ENCODE results near the gene CILP. TPM values are rescaled to one million over a fixed set of nuclear protein-coding genes. Genes with fewer than 3 reads are reported as not detected.

The CILP gene
- total and polyA plus RNA-seq, 2 donors from 2014 or later = 0.37 to 1.5 TPM

DNA sequence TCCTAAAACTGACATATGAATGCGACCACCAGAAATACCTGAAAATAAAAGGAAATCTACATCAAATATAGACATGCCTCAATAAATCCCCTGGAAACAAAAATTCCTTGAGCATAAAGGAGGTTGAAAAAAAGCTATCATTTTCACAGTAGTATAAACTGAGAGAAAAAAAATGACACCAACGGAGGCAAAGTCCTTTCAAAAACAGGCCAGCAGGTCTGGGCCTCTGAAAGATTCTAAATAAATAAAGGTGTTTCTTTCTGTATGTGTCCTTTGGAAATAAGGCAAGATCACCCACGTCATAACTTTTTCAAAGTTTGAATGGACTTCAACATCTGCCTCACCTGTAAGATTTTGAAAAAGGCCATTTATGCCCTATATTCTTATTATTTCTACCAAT lies 31.1 kb downstream of the CILP start:
- Histone ChIP-seq H3K9ac (ENCODE audit: low read length in 3 of 3) (no peak overlapping the region), H3K36me3 (ENCODE audit: control insufficient read depth in 2 of 3, insufficient read depth in 3 of 3, low read length in 3 of 3) (peaks cover 7 to 35% (median 9%) of the 10 kb centered on the region in 3 donors), H3K4me1 (ENCODE audit: control insufficient read depth in 2 of 3, insufficient read depth in 2 of 3, low read depth in 1 of 3, low read length in 3 of 3) (peaks cover 0 to 6% (median 2%) of the 10 kb centered on the region in 3 donors), H3K9me3 (ENCODE audit: control insufficient read depth in 2 of 3, insufficient read depth in 1 of 3, low read length in 3 of 3) (no peaks in the 10 kb centered on the region), H3K4me3 (ENCODE audit: low read length in 3 of 3) (no peak overlapping the region), H3K27ac (ENCODE audit: low read depth in 2 of 2, low read length in 2 of 2) (no peak overlapping the region), H3K27me3 (ENCODE audit: control insufficient read depth, insufficient read depth, low read length) (no peaks in the 10 kb centered on the region)
- DNase-seq = no peak
- TF ChIP-seq, protein P1, sequence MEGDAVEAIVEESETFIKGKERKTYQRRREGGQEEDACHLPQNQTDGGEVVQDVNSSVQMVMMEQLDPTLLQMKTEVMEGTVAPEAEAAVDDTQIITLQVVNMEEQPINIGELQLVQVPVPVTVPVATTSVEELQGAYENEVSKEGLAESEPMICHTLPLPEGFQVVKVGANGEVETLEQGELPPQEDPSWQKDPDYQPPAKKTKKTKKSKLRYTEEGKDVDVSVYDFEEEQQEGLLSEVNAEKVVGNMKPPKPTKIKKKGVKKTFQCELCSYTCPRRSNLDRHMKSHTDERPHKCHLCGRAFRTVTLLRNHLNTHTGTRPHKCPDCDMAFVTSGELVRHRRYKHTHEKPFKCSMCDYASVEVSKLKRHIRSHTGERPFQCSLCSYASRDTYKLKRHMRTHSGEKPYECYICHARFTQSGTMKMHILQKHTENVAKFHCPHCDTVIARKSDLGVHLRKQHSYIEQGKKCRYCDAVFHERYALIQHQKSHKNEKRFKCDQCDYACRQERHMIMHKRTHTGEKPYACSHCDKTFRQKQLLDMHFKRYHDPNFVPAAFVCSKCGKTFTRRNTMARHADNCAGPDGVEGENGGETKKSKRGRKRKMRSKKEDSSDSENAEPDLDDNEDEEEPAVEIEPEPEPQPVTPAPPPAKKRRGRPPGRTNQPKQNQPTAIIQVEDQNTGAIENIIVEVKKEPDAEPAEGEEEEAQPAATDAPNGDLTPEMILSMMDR (IDR thresholded peaks at IDR 0.05; ENCODE audit: borderline replicate concordance, extremely low read depth, insufficient read depth) = no peak
- FAIRE-seq = no peak
- intact Hi-C loops (cut with DNase I) = no loop called here

DNA sequence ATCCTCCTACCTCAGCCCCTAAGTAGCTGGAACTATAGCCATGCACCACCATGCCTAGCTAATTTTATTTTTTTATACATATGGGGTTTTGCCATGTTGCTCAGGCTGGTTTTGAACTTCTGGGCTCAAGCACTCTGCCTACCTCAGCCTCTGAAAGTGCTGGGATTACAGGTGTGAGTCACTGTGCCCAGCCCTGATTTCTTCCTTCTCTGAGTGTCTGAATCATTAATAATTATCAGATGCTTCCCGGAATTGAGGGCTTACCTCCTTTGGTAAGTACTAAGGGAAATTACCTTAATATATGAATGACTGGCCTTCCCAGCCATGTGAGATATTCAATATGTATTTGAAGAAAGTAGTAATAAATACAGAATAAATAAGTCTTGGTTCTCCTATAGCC lies 33.4 kb downstream of the CILP start:
- intact Hi-C loops (cut with DNase I) = no loop called here
- H3K27me3 ChIP-seq (ENCODE audit: control insufficient read depth, insufficient read depth, low read length) = no peaks in the 10 kb centered on the region

DNA sequence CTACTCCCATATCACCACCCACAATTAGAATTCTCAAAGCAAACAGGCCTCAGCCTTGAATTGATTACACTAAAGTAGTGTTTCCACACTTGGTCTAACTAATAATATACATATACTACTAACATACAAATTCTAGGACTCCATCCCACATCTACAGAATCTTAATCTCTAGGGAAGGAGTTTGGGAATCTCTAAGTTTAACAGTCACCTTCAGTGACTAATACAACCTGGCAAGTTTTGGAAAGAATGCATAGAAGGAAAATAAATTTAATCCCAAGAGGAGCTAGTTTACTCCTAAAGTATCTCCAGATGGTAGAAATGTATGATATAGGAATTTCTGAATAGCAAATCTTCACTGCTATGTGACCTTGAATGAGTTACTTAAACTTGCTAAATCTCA lies 35.2 kb downstream of the CILP start:
- DNase-seq (no peak), FAIRE-seq (no peak)
- peaks cover 9 to 41% (median 9%) of the 10 kb centered on the region in 3 donors for H3K36me3 ChIP-seq (ENCODE audit: control insufficient read depth in 2 of 3, insufficient read depth in 3 of 3, low read length in 3 of 3)
- no peak overlapping the region for H3K9ac ChIP-seq (ENCODE audit: low read length in 3 of 3)
- H3K4me1 ChIP-seq (ENCODE audit: control insufficient read depth in 2 of 3, insufficient read depth in 2 of 3, low read depth in 1 of 3, low read length in 3 of 3) = peaks cover 0 to 6% (median 0%) of the 10 kb centered on the region in 3 donors
- no peaks in the 10 kb centered on the region for H3K9me3 ChIP-seq (ENCODE audit: control insufficient read depth in 2 of 3, insufficient read depth in 1 of 3, low read length in 3 of 3)
- intact Hi-C loops (cut with DNase I) = no loop called here
- no peak overlapping the region for H3K27ac ChIP-seq (ENCODE audit: low read depth in 2 of 2, low read length in 2 of 2)
- H3K4me3 ChIP-seq (ENCODE audit: low read length in 3 of 3) = no peak overlapping the region
- TF ChIP-seq, protein P1 (IDR thresholded peaks at IDR 0.05; ENCODE audit: borderline replicate concordance, extremely low read depth, insufficient read depth) = no peak
- no peaks in the 10 kb centered on the region for H3K27me3 ChIP-seq (ENCODE audit: control insufficient read depth, insufficient read depth, low read length)

More for the DNA sequence above, 33.4 kb downstream of the CILP start:
- peaks cover 9 to 35% (median 9%) of the 10 kb centered on the region in 3 donors for H3K36me3 ChIP-seq (ENCODE audit: control insufficient read depth in 2 of 3, insufficient read depth in 3 of 3, low read length in 3 of 3)
- TF ChIP-seq, protein P1 (IDR thresholded peaks at IDR 0.05; ENCODE audit: borderline replicate concordance, extremely low read depth, insufficient read depth) = no peak
- FAIRE-seq = no peak
- no peak for DNase-seq
- peaks cover 0 to 6% (median 2%) of the 10 kb centered on the region in 3 donors for H3K4me1 ChIP-seq (ENCODE audit: control insufficient read depth in 2 of 3, insufficient read depth in 2 of 3, low read depth in 1 of 3, low read length in 3 of 3)
- H3K27ac ChIP-seq (ENCODE audit: low read depth in 2 of 2, low read length in 2 of 2) = no peak overlapping the region
- H3K4me3 ChIP-seq (ENCODE audit: low read length in 3 of 3) = no peak overlapping the region
- H3K9ac ChIP-seq (ENCODE audit: low read length in 3 of 3) = no peak overlapping the region
- no peaks in the 10 kb centered on the region for H3K9me3 ChIP-seq (ENCODE audit: control insufficient read depth in 2 of 3, insufficient read depth in 1 of 3, low read length in 3 of 3)

DNA sequence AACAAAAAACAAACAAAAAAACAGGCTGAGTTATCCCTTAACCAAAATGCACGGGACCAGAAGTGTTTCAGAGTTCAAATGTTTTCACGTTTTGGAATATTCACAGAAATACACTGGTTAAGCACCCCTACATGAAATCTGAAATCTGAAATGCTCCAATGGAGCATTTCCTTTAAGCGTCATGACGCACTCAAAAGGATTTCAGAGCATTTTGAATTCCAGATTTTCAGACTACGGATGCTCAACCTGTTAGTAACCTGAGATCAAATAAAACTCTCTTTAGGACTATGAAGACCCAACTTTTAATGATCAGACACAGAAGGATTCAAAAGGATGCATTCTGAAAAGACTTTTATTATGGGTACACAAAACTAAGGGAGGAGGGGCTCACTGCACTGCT lies 35.8 kb downstream of the CILP start:
- Histone ChIP-seq H3K4me1 (ENCODE audit: control insufficient read depth in 2 of 3, insufficient read depth in 2 of 3, low read depth in 1 of 3, low read length in 3 of 3) (peaks cover 0 to 6% (median 0%) of the 10 kb centered on the region in 3 donors), H3K9ac (ENCODE audit: low read length in 3 of 3) (no peak overlapping the region), H3K27ac (ENCODE audit: low read depth in 2 of 2, low read length in 2 of 2) (no peak overlapping the region), H3K9me3 (ENCODE audit: control insufficient read depth in 2 of 3, insufficient read depth in 1 of 3, low read length in 3 of 3) (no peaks in the 10 kb centered on the region), H3K36me3 (ENCODE audit: control insufficient read depth in 2 of 3, insufficient read depth in 3 of 3, low read length in 3 of 3) (peaks cover 9 to 41% (median 9%) of the 10 kb centered on the region in 3 donors), H3K4me3 (ENCODE audit: low read length in 3 of 3) (no peak overlapping the region), H3K27me3 (ENCODE audit: control insufficient read depth, insufficient read depth, low read length) (no peaks in the 10 kb centered on the region)
- DNase-seq (no peak), FAIRE-seq (no peak)
- intact Hi-C loops (cut with DNase I) = no loop called here
- TF ChIP-seq, protein P1 (IDR thresholded peaks at IDR 0.05; ENCODE audit: borderline replicate concordance, extremely low read depth, insufficient read depth) = no peak

All from kidney (tissue), 14 donors.